Measurements from ENCODE around the gene VILL. TPM values are rescaled to one million over a fixed set of nuclear protein-coding genes. Genes with fewer than 3 reads are reported as not detected.
"Not testable (repeated sequence)": the region's sequence is repeated elsewhere in the genome, so short reads cannot be mapped to it uniquely, and the experiment has no call there.

Gene VILL
- total RNA-seq, 1 experiment from 2014 or later, result 1.7 TPM

DNA sequence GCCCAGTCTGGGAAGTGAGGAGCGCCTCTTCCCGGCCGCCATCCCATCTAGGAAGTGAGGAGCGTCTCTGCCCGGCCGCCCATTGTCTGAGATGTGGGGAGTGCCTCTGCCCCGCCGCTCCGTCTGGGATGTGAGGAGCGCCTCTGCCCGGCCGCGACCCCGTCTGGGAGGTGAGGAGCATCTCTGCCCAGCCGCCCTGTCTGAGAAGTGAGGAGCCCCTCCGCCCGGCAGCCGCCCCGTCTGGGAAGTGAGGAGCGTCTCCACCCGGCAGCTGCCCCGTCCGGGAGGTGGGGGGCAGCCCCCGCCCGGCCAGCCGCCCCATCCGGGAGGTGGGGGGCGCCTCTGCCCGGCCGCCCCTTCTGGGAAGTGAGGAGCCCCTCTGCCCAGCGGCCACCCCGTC, 62.7 kb downstream of the VILL start:
- DNase-seq (ENCODE audit: extremely low read depth, low read depth), result not testable (repeated sequence)

DNA sequence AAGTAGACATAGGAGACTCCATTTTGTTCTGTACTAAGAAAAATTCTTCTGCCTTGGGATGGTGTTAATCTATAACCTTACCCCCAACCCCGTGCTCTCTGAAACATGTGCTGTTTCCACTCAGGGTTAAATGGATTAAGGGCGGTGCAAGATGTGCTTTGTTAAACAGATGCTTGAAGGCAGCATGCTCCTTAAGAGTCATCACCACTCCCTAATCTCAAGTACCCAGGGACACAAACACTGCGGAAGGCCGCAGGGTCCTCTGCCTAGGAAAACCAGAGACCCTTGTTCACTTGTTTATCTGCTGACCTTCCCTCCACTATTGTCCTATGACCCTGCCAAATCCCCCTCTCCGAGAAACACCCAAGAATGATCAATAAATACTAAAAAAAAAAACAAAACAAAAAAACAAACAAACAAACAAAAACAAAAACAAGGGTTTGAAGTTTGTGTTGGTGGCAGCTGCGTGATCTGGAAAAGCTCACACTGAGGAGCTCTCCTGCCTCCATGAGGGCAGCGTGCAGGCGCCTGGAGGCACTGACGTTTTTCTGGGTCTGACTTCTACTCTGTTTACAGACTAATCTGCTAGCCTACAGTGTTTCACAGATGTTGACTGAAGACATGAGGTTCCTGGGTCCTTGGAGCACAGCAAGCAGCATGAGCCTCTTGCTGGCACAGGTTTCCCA, 63.4 kb downstream of the VILL start:
- DNase-seq (ENCODE audit: extremely low read depth, low read depth), result not testable (repeated sequence)

DNA sequence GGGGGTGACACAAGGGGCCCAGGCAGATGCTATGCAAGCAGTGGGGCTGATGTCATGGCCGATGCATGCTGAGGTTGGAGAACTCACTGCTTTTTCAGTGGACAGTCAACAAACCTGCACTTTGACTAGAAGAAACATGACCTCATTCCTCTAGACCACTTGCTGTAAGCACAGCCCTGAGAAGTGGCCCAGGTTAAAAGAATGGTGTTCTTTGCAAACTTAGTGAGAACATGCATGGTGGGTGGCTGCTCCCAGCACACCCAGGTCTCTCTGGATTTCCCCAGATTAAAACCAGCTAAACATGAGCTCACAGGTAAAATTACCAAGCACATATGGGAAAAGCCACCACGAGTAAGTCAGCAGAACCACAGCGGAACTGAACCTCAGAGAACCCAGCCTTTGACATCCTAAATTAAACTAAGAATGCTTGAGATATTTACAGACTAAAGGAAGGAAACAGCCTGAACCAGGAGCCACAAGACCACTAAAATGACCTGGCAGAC, 64.0 kb downstream of the VILL start:
- DNase-seq (ENCODE audit: extremely low read depth, low read depth), result no peak

Small RNAs within 50 kb of the gene (small RNA-seq; reads per million reads assigned to genes)
- gene MIR26A1 (0 to 0.76 reads per million in 2 experiments), gene RF00019 (0 reads per million in 2 experiments)

Other genes with a start within 250 kb of the VILL start
- 3.1 and 5.4 TPM in 2 replicates for gene CTDSPL, start 128.9 kb upstream of the VILL start, total RNA-seq (2014; rRNA removed; shearing (Covaris generic))
- gene PLCD1, start 38.9 kb downstream of the VILL start, total RNA-seq (2014; rRNA removed; shearing (Covaris generic)), result 1.2 and 1.9 TPM in 2 replicates
- gene DLEC1, start 48.4 kb downstream of the VILL start, total RNA-seq (2014; rRNA removed; shearing (Covaris generic)), result 0.10 TPM in 1 of 2 replicates, not detected in the other
- 8.0 and 13.5 TPM in 2 replicates for gene ACAA1, start 146.3 kb downstream of the VILL start, total RNA-seq (2014; rRNA removed; shearing (Covaris generic))
- gene MYD88, start 147.9 kb downstream of the VILL start, total RNA-seq (2014; rRNA removed; shearing (Covaris generic)), result 5.9 and 8.3 TPM in 2 replicates
- 35.2 and 42.4 TPM in 2 replicates for gene OXSR1, start 174.8 kb downstream of the VILL start, total RNA-seq (2014; rRNA removed; shearing (Covaris generic))

Measured in NCI-H460 (cell line).